Natural killer cell (primary cell): Measurements from ENCODE around the gene TACR1. TPM values are rescaled to one million over a fixed set of nuclear protein-coding genes. Genes with fewer than 3 reads are reported as not detected.

Experiments used
- ATAC-seq, 3 donors: fragments of 150-1000 bp in 2 of 3; fragments of 200-7000 bp in 1 of 3; cut with Tn5 transposase; 1 replicate in 1 of 3; 2 replicates in 2 of 3; pipeline ENCODE4 v1.10.0; 2021; ENCODE audit warnings: mild to moderate bottlenecking in 2 of 3, moderate library complexity in 2 of 3
- DNase-seq, 2 donors: peaks; one replicate each; pipeline versions ENCODE4 v3.0.0 to v3.0.0-alpha.2; 2013 to 2021; ENCODE audit warnings: mixed read lengths in 1 of 2
- H3K27ac ChIP-seq: one replicate; pipeline ENCODE4 v1.5.1; 2013; ENCODE audit warnings: mild to moderate bottlenecking, low read length
- H3K27me3 ChIP-seq: one replicate; pipeline ENCODE4 v1.6.1; 2013; ENCODE audit warnings: low read length; ENCODE audit not compliant: control insufficient read depth, insufficient read depth
- H3K36me3 ChIP-seq: one replicate; pipeline ENCODE4 v1.6.1; 2013; ENCODE audit warnings: low read length; ENCODE audit not compliant: control insufficient read depth, insufficient read depth
- H3K4me1 ChIP-seq: one replicate; pipeline ENCODE4 v1.6.1; 2013; ENCODE audit warnings: low read length; ENCODE audit not compliant: control insufficient read depth, insufficient read depth
- H3K4me3 ChIP-seq: one replicate; pipeline ENCODE4 v1.5.1; 2013; ENCODE audit warnings: low read length
- H3K9me3 ChIP-seq: one replicate; pipeline ENCODE4 v1.6.1; 2013; ENCODE audit warnings: low read length; ENCODE audit not compliant: control insufficient read depth, insufficient read depth
- H3K27ac Mint-ChIP-seq, 2 donors: one replicate each; pipeline ENCODE4 v1.8.0; 2022; ENCODE audit warnings: mild to moderate bottlenecking in 2 of 2, mixed read lengths in 2 of 2, moderate library complexity in 1 of 2
- H3K27me3 Mint-ChIP-seq, 2 donors: one replicate each; pipeline ENCODE4 v1.8.0; 2022; ENCODE audit warnings: low read depth in 2 of 2, mixed read lengths in 2 of 2
- H3K36me3 Mint-ChIP-seq: one replicate; pipeline ENCODE4 v1.8.0; 2022; ENCODE audit warnings: mixed read lengths
- H3K4me1 Mint-ChIP-seq, 2 donors: one replicate each; pipeline ENCODE4 v1.8.0; 2022; ENCODE audit warnings: mixed read lengths in 2 of 2
- H3K4me3 Mint-ChIP-seq: one replicate; pipeline ENCODE4 v1.8.0; 2022; ENCODE audit warnings: mild to moderate bottlenecking, moderate library complexity, mixed read lengths
- H3K9me3 Mint-ChIP-seq, 2 donors: one replicate each; pipeline ENCODE4 v1.8.0; 2022; ENCODE audit warnings: mixed read lengths in 2 of 2
- CTCF ChIP-seq: fragments of 200-600 bp; IDR thresholded peaks from one replicate; pipeline ENCODE4 v1.8.0; 2022; ENCODE audit warnings: antibody characterized with exemption
- WGBS: methylation state at CpG from one replicate; pipeline ENCODE4 v1.1.7; 2013; ENCODE audit warnings: missing lambda C conversion rate; ENCODE audit not compliant: insufficient coverage; 5-methylcytosine and 5-hydroxymethylcytosine counted together
- intact Hi-C: fragments of 100-400 bp; cut with micrococcal nuclease; formaldehyde crosslinking; loops from one replicate; pipeline ENCODE4 v1.14.2; 2022
- total RNA-seq, 4 donors: library from RNA; stranded (reverse); fragments of 120-200 nt in 1 of 4; gene quantifications; one replicate each; pipeline versions ENCODE4 v1.2.3 to v1.2.4, GENCODE V29; 2013 to 2022

The TACR1 gene
- total RNA-seq, 3 donors from 2014 or later (not counting 1 experiment from before 2014, with no cell fraction given): not detected

- H3K36me3 Mint-ChIP-seq: no peaks in the 10 kb centered on the region
- ATAC-seq: no peak
- TF ChIP-seq CTCF: no peak
- H3K36me3 ChIP-seq: no peaks in the 10 kb centered on the region
- no peak overlapping the region for H3K4me3 Mint-ChIP-seq
- 93% methylated on average over 3 of the region's 3 CpGs for WGBS
- H3K9me3 Mint-ChIP-seq: peaks cover 4 to 6% of the 10 kb centered on the region in 2 donors
- no peak overlapping the region for H3K4me3 ChIP-seq
- no peaks in the 10 kb centered on the region for H3K9me3 ChIP-seq
- no peak overlapping the region for H3K27ac ChIP-seq
- H3K27me3 Mint-ChIP-seq: peaks cover 15 to 26% of the 10 kb centered on the region in 2 donors
- intact Hi-C loops: no loop called here
- peaks cover 0 to 9% of the 10 kb centered on the region in 2 donors for H3K4me1 Mint-ChIP-seq
- DNase-seq: no peak
- H3K27me3 ChIP-seq: no peaks in the 10 kb centered on the region
- H3K27ac Mint-ChIP-seq: no peak overlapping the region
- no peaks in the 10 kb centered on the region for H3K4me1 ChIP-seq
These were observed 11.1 kb upstream of the TACR1 start for GRCh38 chr2:75210409-75210808.

- Histone ChIP-seq H3K9me3 (no peaks in the 10 kb centered on the region), H3K4me1 (no peaks in the 10 kb centered on the region), H3K27ac (no peak overlapping the region), H3K36me3 (no peaks in the 10 kb centered on the region), H3K4me3 (no peak overlapping the region), H3K27me3 (no peaks in the 10 kb centered on the region)
- Mint-ChIP-seq H3K9me3 (peaks cover 4 to 6% of the 10 kb centered on the region in 2 donors), H3K27me3 (peaks cover 18 to 33% of the 10 kb centered on the region in 2 donors), H3K4me1 (peaks cover 0 to 9% of the 10 kb centered on the region in 2 donors), H3K4me3 (no peak overlapping the region), H3K27ac (no peak overlapping the region), H3K36me3 (no peaks in the 10 kb centered on the region)
- intact Hi-C loops: no loop called here
- WGBS: 91% methylated on average over 6 of the region's 6 CpGs
- TF ChIP-seq CTCF: no peak
- no peak for DNase-seq
- no peak for ATAC-seq
These were observed 9.4 kb upstream of the TACR1 start for GRCh38 chr2:75208738-75209137.

- TF ChIP-seq CTCF: no peak
- Histone ChIP-seq H3K36me3 (no peaks in the 10 kb centered on the region), H3K9me3 (no peaks in the 10 kb centered on the region), H3K27me3 (peaks cover 7% of the 10 kb centered on the region), H3K27ac (no peak overlapping the region), H3K4me1 (peaks cover under 1% of the 10 kb centered on the region), H3K4me3 (no peak overlapping the region)
- 54% methylated on average over 3 of the region's 3 CpGs for WGBS
- Mint-ChIP-seq H3K36me3 (no peaks in the 10 kb centered on the region), H3K27me3 (peaks cover 34 to 43% of the 10 kb centered on the region in 2 donors), H3K9me3 (peaks cover 2 to 6% of the 10 kb centered on the region in 2 donors), H3K4me1 (no peaks in the 10 kb centered on the region), H3K4me3 (no peak overlapping the region), H3K27ac (no peak overlapping the region)
- no peak for ATAC-seq
- DNase-seq: no peak
- intact Hi-C loops: no loop called here
These were observed 5.5 kb upstream of the TACR1 start for GRCh38 chr2:75204833-75205232.

GRCh38 chr2:75202359-75202758 is 3.0 kb upstream of the TACR1 start:
- Histone ChIP-seq H3K4me3 (no peak overlapping the region), H3K27me3 (peaks cover 16% of the 10 kb centered on the region), H3K36me3 (no peaks in the 10 kb centered on the region), H3K27ac (no peak overlapping the region), H3K9me3 (no peaks in the 10 kb centered on the region), H3K4me1 (peaks cover 7% of the 10 kb centered on the region)
- H3K4me3 Mint-ChIP-seq: no peak overlapping the region
- no peak overlapping the region for H3K27ac Mint-ChIP-seq
- intact Hi-C loops: no loop called here
- H3K4me1 Mint-ChIP-seq: no peaks in the 10 kb centered on the region
- WGBS: 89% methylated on average over 1 of the region's 2 CpGs
- peaks cover 41 to 46% of the 10 kb centered on the region in 2 donors for H3K27me3 Mint-ChIP-seq
- TF ChIP-seq CTCF: no peak
- H3K36me3 Mint-ChIP-seq: no peaks in the 10 kb centered on the region
- DNase-seq (no peak), ATAC-seq (no peak)
- peaks cover 2 to 4% of the 10 kb centered on the region in 2 donors for H3K9me3 Mint-ChIP-seq
